Measurements from ENCODE around the gene MAP3K3.

Gene MAP3K3

GRCh38 chr17:63621684-63622573 is at the start of gene MAP3K3:
Gene MAP3K3 (plus strand): TSS chr17:63622417. CDS start chr17:63622760, 343 bp downstream.
- peak; percentile 100 for DNase-seq (ENCODE audit: low read depth in 1 of 2, low spot score in 1 of 2)
- in situ Hi-C loops (cut with HindIII; ENCODE audit: low pct_unique_long_range_greater_than_20kb, low sequenced_read_pairs): no loop called here
- no peak for TF ChIP-seq JUND (IDR thresholded peaks at IDR 0.05; ENCODE audit: low read depth)

- in situ Hi-C loops (cut with HindIII; ENCODE audit: low pct_unique_long_range_greater_than_20kb, low sequenced_read_pairs): no loop called here
- TF ChIP-seq JUND (IDR thresholded peaks at IDR 0.05; ENCODE audit: low read depth): no peak
- DNase-seq (ENCODE audit: low read depth in 1 of 2, low spot score in 1 of 2): peak in 1 of 2 experiments; percentile 33
Measured at GRCh38 chr17:63573634-63574033, 48.6 kb upstream of the MAP3K3 start.

DNA sequence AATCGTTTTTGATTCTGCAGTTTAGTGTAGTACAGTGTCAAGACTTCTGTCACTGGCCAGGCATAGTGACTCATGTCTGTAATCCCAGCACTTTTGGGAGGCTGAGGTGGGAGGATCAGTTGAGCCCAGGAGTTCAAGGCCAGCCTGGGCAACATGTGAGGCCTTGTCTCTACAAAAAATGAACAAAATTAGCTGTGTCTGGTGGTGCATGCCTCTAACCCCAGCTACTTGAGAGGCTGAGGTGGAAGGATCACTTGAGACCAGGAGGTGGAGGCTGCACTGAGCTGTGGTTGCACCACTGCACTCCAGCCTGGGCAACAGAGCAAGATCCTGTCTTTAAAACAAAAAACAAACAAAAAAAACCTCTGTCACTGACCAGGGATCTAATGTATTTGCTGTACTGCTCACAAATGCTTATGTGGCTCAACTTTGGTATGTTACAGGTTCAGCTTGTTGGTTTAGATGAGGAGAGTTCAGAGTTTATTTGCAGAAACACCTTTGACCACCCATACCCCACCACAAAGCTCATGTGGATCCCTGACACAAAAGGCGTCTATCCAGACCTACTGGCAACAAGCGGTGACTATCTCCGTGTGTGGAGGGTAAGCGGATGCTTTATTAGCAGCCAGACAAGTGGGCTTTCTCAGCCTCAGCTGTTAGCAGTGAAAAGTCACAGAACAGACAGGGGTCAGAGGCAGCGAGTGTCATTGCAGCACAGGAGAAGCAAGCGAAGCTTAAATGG is 44.0 kb upstream of the MAP3K3 start:
- no peak for TF ChIP-seq JUND (IDR thresholded peaks at IDR 0.05; ENCODE audit: low read depth)
- in situ Hi-C loops (cut with HindIII; ENCODE audit: low pct_unique_long_range_greater_than_20kb, low sequenced_read_pairs): no loop called here
- DNase-seq (ENCODE audit: low read depth in 1 of 2, low spot score in 1 of 2): peak in 1 of 2 experiments; percentile 26

- no peak for TF ChIP-seq JUND (IDR thresholded peaks at IDR 0.05; ENCODE audit: low read depth)
- DNase-seq (ENCODE audit: low read depth in 1 of 2, low spot score in 1 of 2): no peak
- in situ Hi-C loops (cut with HindIII; ENCODE audit: low pct_unique_long_range_greater_than_20kb, low sequenced_read_pairs): no loop called here
Measured at GRCh38 chr17:63578769-63579111, 43.5 kb upstream of the MAP3K3 start.

- no peak for TF ChIP-seq JUND (IDR thresholded peaks at IDR 0.05; ENCODE audit: low read depth)
- in situ Hi-C loops (cut with HindIII; ENCODE audit: low pct_unique_long_range_greater_than_20kb, low sequenced_read_pairs): no loop called here
Measured at GRCh38 chr17:63579633-63580032, 42.6 kb upstream of the MAP3K3 start.

DNA sequence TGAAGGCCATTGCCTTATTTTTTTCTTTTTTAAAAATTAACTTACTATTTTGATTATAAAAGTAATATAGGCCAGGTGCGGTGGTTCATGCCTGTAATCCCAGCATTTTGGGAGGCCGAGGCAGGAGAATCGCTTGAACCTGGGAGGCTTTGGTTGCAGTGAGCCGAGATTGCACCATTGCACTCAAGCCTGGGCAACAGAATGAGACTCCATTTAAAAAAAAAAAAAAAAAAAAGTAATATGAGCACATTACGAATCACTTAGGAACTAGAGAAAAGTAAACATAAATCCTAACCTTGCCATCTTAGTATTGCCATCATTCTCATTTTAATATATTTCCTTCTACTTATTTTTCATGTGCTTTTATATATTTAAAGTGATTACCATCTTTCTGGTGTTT is 34.4 kb upstream of the MAP3K3 start:
- DNase-seq (ENCODE audit: low read depth in 1 of 2, low spot score in 1 of 2): no peak
- in situ Hi-C loops (cut with HindIII; ENCODE audit: low pct_unique_long_range_greater_than_20kb, low sequenced_read_pairs): no loop called here
- TF ChIP-seq JUND (IDR thresholded peaks at IDR 0.05; ENCODE audit: low read depth): no peak

More at GRCh38 chr17:63579633-63580032, 42.6 kb upstream of the MAP3K3 start:
- peak in 1 of 2 experiments; percentile 50 for DNase-seq (ENCODE audit: low read depth in 1 of 2, low spot score in 1 of 2)

- no peak for DNase-seq (ENCODE audit: low read depth in 1 of 2, low spot score in 1 of 2)
- TF ChIP-seq JUND (IDR thresholded peaks at IDR 0.05; ENCODE audit: low read depth): no peak
Measured at GRCh38 chr17:63588797-63589196, 33.4 kb upstream of the MAP3K3 start.

GRCh38 chr17:63589646-63590045 is 32.6 kb upstream of the MAP3K3 start:
- DNase-seq (ENCODE audit: low read depth in 1 of 2, low spot score in 1 of 2): no peak
- in situ Hi-C loops (cut with HindIII; ENCODE audit: low pct_unique_long_range_greater_than_20kb, low sequenced_read_pairs): no loop called here
- no peak for TF ChIP-seq JUND (IDR thresholded peaks at IDR 0.05; ENCODE audit: low read depth)

More at GRCh38 chr17:63588797-63589196, 33.4 kb upstream of the MAP3K3 start:
- in situ Hi-C loops (cut with HindIII; ENCODE audit: low pct_unique_long_range_greater_than_20kb, low sequenced_read_pairs): no loop called here

DNA sequence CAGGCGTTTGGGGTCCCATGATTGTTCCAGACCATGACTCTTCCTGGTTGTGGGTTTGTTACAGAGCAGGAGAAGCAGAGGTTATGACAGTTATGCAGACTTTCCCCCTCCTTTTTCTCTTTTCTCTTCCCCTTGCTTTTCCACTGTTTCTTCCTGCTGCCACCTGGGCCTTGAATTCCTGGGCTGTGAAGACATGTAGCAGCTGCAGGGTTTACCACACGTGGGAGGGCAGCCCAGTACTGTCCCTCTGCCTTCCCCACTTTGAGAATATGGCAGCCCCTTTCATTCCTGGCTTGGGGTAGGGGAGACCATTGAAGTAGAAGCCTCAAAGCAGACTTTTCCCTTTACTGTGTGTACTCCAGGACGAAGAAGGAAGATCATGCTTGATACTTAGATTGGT is 29.4 kb upstream of the MAP3K3 start:
- in situ Hi-C loops (cut with HindIII; ENCODE audit: low pct_unique_long_range_greater_than_20kb, low sequenced_read_pairs): no loop called here
- DNase-seq (ENCODE audit: low read depth in 1 of 2, low spot score in 1 of 2): no peak
- no peak for TF ChIP-seq JUND (IDR thresholded peaks at IDR 0.05; ENCODE audit: low read depth)

GRCh38 chr17:63595132-63595531 is 27.1 kb upstream of the MAP3K3 start:
- TF ChIP-seq JUND (IDR thresholded peaks at IDR 0.05; ENCODE audit: low read depth): no peak
- no peak for DNase-seq (ENCODE audit: low read depth in 1 of 2, low spot score in 1 of 2)
- in situ Hi-C loops (cut with HindIII; ENCODE audit: low pct_unique_long_range_greater_than_20kb, low sequenced_read_pairs): no loop called here

GRCh38 chr17:63596856-63597586 is 25.2 kb upstream of the MAP3K3 start:
- DNase-seq (ENCODE audit: low read depth in 1 of 2, low spot score in 1 of 2): no peak
- TF ChIP-seq JUND (IDR thresholded peaks at IDR 0.05; ENCODE audit: low read depth): no peak

DNA sequence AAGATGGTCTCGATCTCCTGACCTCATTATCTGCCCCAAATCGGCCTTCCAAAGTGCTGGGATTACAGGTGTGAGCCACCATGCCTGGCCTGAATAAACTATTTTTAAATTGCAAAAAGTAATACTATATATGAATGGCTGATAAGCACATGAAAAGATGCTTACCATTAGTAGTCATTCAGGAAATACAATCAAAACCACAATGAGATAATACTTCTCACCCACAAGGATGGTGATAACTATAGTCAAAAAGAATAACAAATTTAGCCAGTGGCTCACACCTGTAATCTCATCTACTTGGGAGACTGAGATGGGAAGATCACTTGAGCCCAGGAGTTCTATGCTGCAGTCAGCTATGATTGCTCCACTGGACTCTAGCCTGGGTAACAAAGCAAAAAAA is 23.9 kb upstream of the MAP3K3 start:
- no peak for DNase-seq (ENCODE audit: low read depth in 1 of 2, low spot score in 1 of 2)
- in situ Hi-C loops (cut with HindIII; ENCODE audit: low pct_unique_long_range_greater_than_20kb, low sequenced_read_pairs): no loop called here
- no peak for TF ChIP-seq JUND (IDR thresholded peaks at IDR 0.05; ENCODE audit: low read depth)

More at GRCh38 chr17:63596856-63597586, 25.2 kb upstream of the MAP3K3 start:
- in situ Hi-C loops (cut with HindIII; ENCODE audit: low pct_unique_long_range_greater_than_20kb, low sequenced_read_pairs): no loop called here

Data from T47D (cell line).